ENCODE measurements around the gene PTPN14.

The PTPN14 gene

GRCh38 chr1:214360116-214360515, 191.3 kb downstream of the PTPN14 start:
- no peak for DNase-seq

- DNase-seq, result no peak
These were observed 196.8 kb downstream of the PTPN14 start for GRCh38 chr1:214354440-214355148.

GRCh38 chr1:214352838-214353237, 198.6 kb downstream of the PTPN14 start:
- no peak for DNase-seq

GRCh38 chr1:214351551-214352277, 199.7 kb downstream of the PTPN14 start:
- no peak for DNase-seq

GRCh38 chr1:214349781-214350180, 201.6 kb downstream of the PTPN14 start:
- DNase-seq, result no peak

GRCh38 chr1:214349008-214349407, 202.4 kb downstream of the PTPN14 start:
- no peak for DNase-seq

GRCh38 chr1:214344897-214345296, 206.5 kb downstream of the PTPN14 start:
- DNase-seq, result no peak

- no peak for DNase-seq
These were observed 208.9 kb downstream of the PTPN14 start for GRCh38 chr1:214342525-214342924.

- DNase-seq, result no peak
These were observed 209.5 kb downstream of the PTPN14 start for GRCh38 chr1:214341932-214342331.

- DNase-seq, result no peak
These were observed 209.9 kb downstream of the PTPN14 start for GRCh38 chr1:214341459-214341858.

- no peak for DNase-seq
These were observed 213.2 kb downstream of the PTPN14 start for GRCh38 chr1:214338212-214338611.

- DNase-seq, result no peak
These were observed 213.9 kb downstream of the PTPN14 start for GRCh38 chr1:214337511-214337910.

GRCh38 chr1:214337015-214337414, 214.4 kb downstream of the PTPN14 start:
- no peak for DNase-seq

GRCh38 chr1:214335567-214335966, 215.8 kb downstream of the PTPN14 start:
- no peak for DNase-seq

- DNase-seq, result peak; percentile 19
These were observed 218.2 kb downstream of the PTPN14 start for GRCh38 chr1:214332946-214333798.

- DNase-seq, result peak; percentile 30
These were observed 219.5 kb downstream of the PTPN14 start for GRCh38 chr1:214331827-214332423.

GRCh38 chr1:214331180-214331579, 220.2 kb downstream of the PTPN14 start:
- no peak for DNase-seq

- no peak for DNase-seq
These were observed 220.7 kb downstream of the PTPN14 start for GRCh38 chr1:214330715-214331114.

GRCh38 chr1:214330222-214330621, 221.2 kb downstream of the PTPN14 start:
- no peak for DNase-seq

GRCh38 chr1:214329470-214330220, 221.8 kb downstream of the PTPN14 start:
- DNase-seq, result no peak

GRCh38 chr1:214328770-214329469, 222.5 kb downstream of the PTPN14 start:
- DNase-seq, result peak; percentile 42

- no peak for DNase-seq
These were observed 223.9 kb downstream of the PTPN14 start for GRCh38 chr1:214327514-214327913.
